Measurements from ENCODE around the gene CD151.

Gene CD151

GRCh38 chr11:858053-858761 lies 25.5 kb downstream of the CD151 start:
- DNase-seq (ENCODE audit: low read depth in 2 of 2): no peak

GRCh38 chr11:858762-859339 lies 26.1 kb downstream of the CD151 start:
- DNase-seq (ENCODE audit: low read depth in 2 of 2): no peak

- no peak for DNase-seq (ENCODE audit: low read depth in 2 of 2)
These were observed 26.8 kb downstream of the CD151 start for GRCh38 chr11:859394-860131.

- no peak for DNase-seq (ENCODE audit: low read depth in 2 of 2)
These were observed 27.7 kb downstream of the CD151 start for GRCh38 chr11:860234-861104.

GRCh38 chr11:861105-861479 lies 28.3 kb downstream of the CD151 start:
- no peak for DNase-seq (ENCODE audit: low read depth in 2 of 2)

GRCh38 chr11:862081-862661 lies 29.4 kb downstream of the CD151 start:
- no peak for DNase-seq (ENCODE audit: low read depth in 2 of 2)

GRCh38 chr11:862696-863022 lies 29.9 kb downstream of the CD151 start:
- no peak for DNase-seq (ENCODE audit: low read depth in 2 of 2)

- no peak for DNase-seq (ENCODE audit: low read depth in 2 of 2)
These were observed 30.5 kb downstream of the CD151 start for GRCh38 chr11:863023-863909.

- DNase-seq (ENCODE audit: low read depth in 2 of 2): no peak
These were observed 31.4 kb downstream of the CD151 start for GRCh38 chr11:863910-864827.

- no peak for DNase-seq (ENCODE audit: low read depth in 2 of 2)
These were observed 32.1 kb downstream of the CD151 start for GRCh38 chr11:864898-865297.

- no peak for DNase-seq (ENCODE audit: low read depth in 2 of 2)
These were observed 33.0 kb downstream of the CD151 start for GRCh38 chr11:865462-866430.

GRCh38 chr11:866481-866880 lies 33.7 kb downstream of the CD151 start:
- no peak for DNase-seq (ENCODE audit: low read depth in 2 of 2)

- DNase-seq (ENCODE audit: low read depth in 2 of 2): no peak
These were observed 35.2 kb downstream of the CD151 start for GRCh38 chr11:867856-868358.

- DNase-seq (ENCODE audit: low read depth in 2 of 2): no peak
These were observed 35.6 kb downstream of the CD151 start for GRCh38 chr11:868394-868793.

- no peak for DNase-seq (ENCODE audit: low read depth in 2 of 2)
These were observed 36.0 kb downstream of the CD151 start for GRCh38 chr11:868802-869201.

GRCh38 chr11:869399-870126 lies 36.8 kb downstream of the CD151 start:
- DNase-seq (ENCODE audit: low read depth in 2 of 2): no peak

- no peak for DNase-seq (ENCODE audit: low read depth in 2 of 2)
These were observed 37.3 kb downstream of the CD151 start for GRCh38 chr11:870127-870413.

- DNase-seq (ENCODE audit: low read depth in 2 of 2): no peak
These were observed 37.7 kb downstream of the CD151 start for GRCh38 chr11:870418-870817.
